ENCODE data around the gene OR2T35.
"Not testable (repeated sequence)": the region's sequence is repeated elsewhere in the genome, so short reads cannot be mapped to it uniquely, and the experiment has no call there.

Gene OR2T35

GRCh38 chr1:248645178-248645577 is at the start of gene OR2T35:
Gene OR2T35 (minus strand): TSS chr1:248645278. CDS start chr1:248639258, 6,020 bp downstream.
- DNase-seq: not testable (repeated sequence)

GRCh38 chr1:248691567-248692155 is 46.6 kb upstream of the OR2T35 start:
- DNase-seq: no peak

GRCh38 chr1:248688527-248689298 is 43.6 kb upstream of the OR2T35 start:
- DNase-seq: no peak

- DNase-seq: no peak
These were observed 41.7 kb upstream of the OR2T35 start for GRCh38 chr1:248686815-248687214.

- DNase-seq: no peak
These were observed 36.6 kb upstream of the OR2T35 start for GRCh38 chr1:248681651-248682050.

GRCh38 chr1:248670003-248670402 is 24.9 kb upstream of the OR2T35 start:
- no peak for DNase-seq

GRCh38 chr1:248663453-248664328 is 18.6 kb upstream of the OR2T35 start:
- DNase-seq: not testable (repeated sequence)

GRCh38 chr1:248656797-248657196 is 11.7 kb upstream of the OR2T35 start:
- not testable (repeated sequence) for DNase-seq

GRCh38 chr1:248655354-248655753 is 10.3 kb upstream of the OR2T35 start, which contains the start of gene OR2T27:
Gene OR2T27 (minus strand): TSS chr1:248655528. CDS start chr1:248650884, 4,644 bp downstream.
- DNase-seq: not testable (repeated sequence)

- not testable (repeated sequence) for DNase-seq
These were observed 3.9 kb upstream of the OR2T35 start for GRCh38 chr1:248648770-248649536.

- DNase-seq: not testable (repeated sequence)
These were observed 2.0 kb downstream of the OR2T35 start for GRCh38 chr1:248642971-248643651.

GRCh38 chr1:248641583-248641982 is 3.5 kb downstream of the OR2T35 start:
- not testable (repeated sequence) for DNase-seq

- DNase-seq: not testable (repeated sequence)
These were observed 4.2 kb downstream of the OR2T35 start for GRCh38 chr1:248640906-248641305.

- not testable (repeated sequence) for DNase-seq
These were observed 5.4 kb downstream of the OR2T35 start for GRCh38 chr1:248639652-248640051.

- not testable (repeated sequence) for DNase-seq
These were observed 8.5 kb downstream of the OR2T35 start for GRCh38 chr1:248636612-248637011.

GRCh38 chr1:248634991-248635390 is 10.1 kb downstream of the OR2T35 start, which contains the start of gene OR2T11:
Gene OR2T11 (minus strand): TSS chr1:248635091. CDS start chr1:248627128, 7,963 bp downstream.
- DNase-seq: not testable (repeated sequence)

- no peak for DNase-seq
These were observed 13.6 kb downstream of the OR2T35 start for GRCh38 chr1:248631354-248632008.

- DNase-seq: no peak
These were observed 14.5 kb downstream of the OR2T35 start for GRCh38 chr1:248630551-248630950.

GRCh38 chr1:248627971-248628844 is 16.9 kb downstream of the OR2T35 start:
- DNase-seq: no peak

GRCh38 chr1:248625971-248626370 is 19.1 kb downstream of the OR2T35 start:
- DNase-seq: no peak
